Measurements from ENCODE around the gene TMEM141. TPM values are rescaled to one million over a fixed set of nuclear protein-coding genes. Genes with fewer than 3 reads are reported as not detected.
A peak's percentile ranks its signal among the peaks of the same experiment; 100 is the strongest.

The TMEM141 gene
- total and polyA plus RNA-seq, 2 donors (not counting 1 experiment from before 2014, with no cell fraction given) = 43.3 to 56.5 TPM

- Histone ChIP-seq H3K4me1 (ENCODE audit: control insufficient read depth, extremely low read depth, insufficient read depth, low read length) (no peaks in the 10 kb centered on the region), H3K36me3 (ENCODE audit: control insufficient read depth, insufficient read depth, low read length) (no peaks in the 10 kb centered on the region), H3K27me3 (ENCODE audit: control insufficient read depth, insufficient read depth, low read length) (no peaks in the 10 kb centered on the region), H3K9ac (ENCODE audit: insufficient read depth, low read length) (no peak overlapping the region), H3K4me2 (ENCODE audit: extremely low read depth, insufficient read depth, low read length) (no peak overlapping the region), H3K4me3 (replicated peaks in 1 of 4; ENCODE audit: control extremely low read depth in 1 of 4, insufficient read depth in 1 of 4, low read depth in 3 of 4, low read length in 4 of 4) (no peak overlapping the region), H2AFZ (ENCODE audit: low read length) (no peak overlapping the region), H4K20me1 (ENCODE audit: control insufficient read depth, extremely low read depth, insufficient read depth, low read length) (no peaks in the 10 kb centered on the region), H3K79me2 (ENCODE audit: control insufficient read depth, insufficient read depth, low read length) (no peaks in the 10 kb centered on the region), H3K27ac (ENCODE audit: insufficient read depth, low read length) (no peak overlapping the region), H3K9me3 (ENCODE audit: control insufficient read depth, insufficient read depth, low read depth, low read length) (no peaks in the 10 kb centered on the region)
- peak in 1 of 2 donors; percentile 22 for DNase-seq (ENCODE audit: low read depth in 2 of 2)
- no peak for TF ChIP-seq EZH2 (IDR thresholded peaks at IDR 0.05; ENCODE audit: low read length, missing control alignments)
- TF ChIP-seq CTCF (conservative IDR thresholded peaks at IDR 0.05 in 1 of 2, IDR thresholded peaks at IDR 0.05 in 1 of 2; ENCODE audit: low read depth in 1 of 2, low read length in 2 of 2) = no peak
These were observed 40.6 kb upstream of the TMEM141 start for GRCh38 chr9:136750526-136750925.

DNA sequence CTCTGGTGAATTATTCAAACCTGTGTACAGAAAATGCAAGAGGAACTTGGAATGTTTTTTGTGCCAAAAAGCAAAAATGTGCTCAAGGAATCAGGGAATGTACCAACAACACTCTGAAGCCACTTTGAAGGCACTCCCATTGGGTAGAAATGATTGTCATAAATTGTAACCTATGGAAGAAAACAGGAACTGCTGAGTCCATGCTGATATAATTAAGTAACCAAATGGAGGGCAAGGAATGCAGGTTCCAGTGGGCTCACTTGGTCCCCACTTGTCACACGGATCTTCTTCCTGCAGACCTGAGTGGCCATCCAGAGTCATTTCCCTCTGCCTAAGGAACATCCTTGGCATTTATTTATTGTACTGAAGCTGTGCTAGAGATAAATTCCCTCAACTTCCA, 39.9 kb upstream of the TMEM141 start:
- Histone ChIP-seq H3K27me3 (ENCODE audit: control insufficient read depth, insufficient read depth, low read length) (no peaks in the 10 kb centered on the region), H3K36me3 (ENCODE audit: control insufficient read depth, insufficient read depth, low read length) (no peaks in the 10 kb centered on the region), H4K20me1 (ENCODE audit: control insufficient read depth, extremely low read depth, insufficient read depth, low read length) (no peaks in the 10 kb centered on the region), H3K4me2 (ENCODE audit: extremely low read depth, insufficient read depth, low read length) (no peak overlapping the region), H2AFZ (ENCODE audit: low read length) (no peak overlapping the region), H3K27ac (ENCODE audit: insufficient read depth, low read length) (no peak overlapping the region), H3K4me3 (replicated peaks in 1 of 4; ENCODE audit: control extremely low read depth in 1 of 4, insufficient read depth in 1 of 4, low read depth in 3 of 4, low read length in 4 of 4) (no peak overlapping the region), H3K9ac (ENCODE audit: insufficient read depth, low read length) (no peak overlapping the region), H3K4me1 (ENCODE audit: control insufficient read depth, extremely low read depth, insufficient read depth, low read length) (no peaks in the 10 kb centered on the region), H3K9me3 (ENCODE audit: control insufficient read depth, insufficient read depth, low read depth, low read length) (no peaks in the 10 kb centered on the region), H3K79me2 (ENCODE audit: control insufficient read depth, insufficient read depth, low read length) (no peaks in the 10 kb centered on the region)
- no peak for DNase-seq (ENCODE audit: low read depth in 2 of 2)
- no peak for TF ChIP-seq CTCF (conservative IDR thresholded peaks at IDR 0.05 in 1 of 2, IDR thresholded peaks at IDR 0.05 in 1 of 2; ENCODE audit: low read depth in 1 of 2, low read length in 2 of 2)
- no peak for TF ChIP-seq EZH2 (IDR thresholded peaks at IDR 0.05; ENCODE audit: low read length, missing control alignments)

DNA sequence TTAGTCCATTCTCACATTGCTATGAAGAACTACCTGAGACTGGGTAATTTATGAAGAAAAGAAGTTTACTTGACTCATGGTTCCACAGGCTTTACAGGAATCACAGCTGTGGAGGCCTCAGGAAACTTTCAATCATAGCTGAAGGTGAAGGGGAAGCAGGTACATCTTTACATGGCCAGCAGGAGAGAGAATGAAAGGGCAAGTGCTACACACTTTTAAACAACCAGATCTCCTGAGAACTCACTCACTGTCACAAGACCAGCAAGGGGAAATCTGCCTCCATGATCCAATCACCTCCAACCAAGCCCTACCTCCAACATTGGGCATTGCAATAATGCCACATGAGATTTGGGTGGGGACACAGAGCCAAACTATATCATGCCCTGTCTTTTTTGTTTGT, 39.3 kb upstream of the TMEM141 start:
- Histone ChIP-seq H3K9ac (ENCODE audit: insufficient read depth, low read length) (no peak overlapping the region), H3K27me3 (ENCODE audit: control insufficient read depth, insufficient read depth, low read length) (no peaks in the 10 kb centered on the region), H3K9me3 (ENCODE audit: control insufficient read depth, insufficient read depth, low read depth, low read length) (no peaks in the 10 kb centered on the region), H2AFZ (ENCODE audit: low read length) (no peak overlapping the region), H4K20me1 (ENCODE audit: control insufficient read depth, extremely low read depth, insufficient read depth, low read length) (no peaks in the 10 kb centered on the region), H3K79me2 (ENCODE audit: control insufficient read depth, insufficient read depth, low read length) (no peaks in the 10 kb centered on the region), H3K4me3 (replicated peaks in 1 of 4; ENCODE audit: control extremely low read depth in 1 of 4, insufficient read depth in 1 of 4, low read depth in 3 of 4, low read length in 4 of 4) (no peak overlapping the region), H3K27ac (ENCODE audit: insufficient read depth, low read length) (no peak overlapping the region), H3K4me2 (ENCODE audit: extremely low read depth, insufficient read depth, low read length) (no peak overlapping the region), H3K36me3 (ENCODE audit: control insufficient read depth, insufficient read depth, low read length) (no peaks in the 10 kb centered on the region), H3K4me1 (ENCODE audit: control insufficient read depth, extremely low read depth, insufficient read depth, low read length) (no peaks in the 10 kb centered on the region)
- TF ChIP-seq CTCF (conservative IDR thresholded peaks at IDR 0.05 in 1 of 2, IDR thresholded peaks at IDR 0.05 in 1 of 2; ENCODE audit: low read depth in 1 of 2, low read length in 2 of 2) (no peak), EZH2 (IDR thresholded peaks at IDR 0.05; ENCODE audit: low read length, missing control alignments) (no peak)
- DNase-seq (ENCODE audit: low read depth in 2 of 2) = no peak

Measured in fibroblast of lung (primary cell).